Activated B cell treated with CpG ODN at 0.5 μM for 24 hours (primary cell): ENCODE results near the gene FHOD3. TPM values are rescaled to one million over a fixed set of nuclear protein-coding genes. Genes with fewer than 3 reads are reported as not detected.

Source experiments
- ATAC-seq: fragments of 200-7000 bp; cut with Tn5 transposase; one replicate; pipeline ENCODE4 v1.10.0; 2021; ENCODE audit warnings: low read depth, mild to moderate bottlenecking, moderate library complexity
- CTCF ChIA-PET: fragments of 350-600 bp; sonication (Branson Sonifier 250); formaldehyde crosslinking; loops from one replicate; lab custom pipeline; 2021; ENCODE audit warnings: antibody characterized with exemption; lab: Charles Lee
- POLR2A ChIA-PET: fragments of 350-600 bp; sonication (Branson Sonifier 250); formaldehyde crosslinking; loops from one replicate; lab custom pipeline; 2021; ENCODE audit warnings: antibody characterized with exemption; lab: Charles Lee
- DNase-seq: peaks from one replicate; pipeline ENCODE4 v3.0.0; 2022
- H3K27ac Mint-ChIP-seq: one replicate; pipeline ENCODE4 v1.8.0; 2020; ENCODE audit warnings: mixed read lengths
- H3K27me3 Mint-ChIP-seq: one replicate; pipeline ENCODE4 v1.8.0; 2021; ENCODE audit warnings: mixed read lengths
- H3K36me3 Mint-ChIP-seq: one replicate; pipeline ENCODE4 v1.8.0; 2021; ENCODE audit warnings: low read depth, mixed read lengths
- H3K4me1 Mint-ChIP-seq: one replicate; pipeline ENCODE4 v1.8.0; 2021; ENCODE audit warnings: mixed read lengths
- H3K4me3 Mint-ChIP-seq: one replicate; pipeline ENCODE4 v1.8.0; 2020; ENCODE audit warnings: mild to moderate bottlenecking, mixed read lengths
- H3K9me3 Mint-ChIP-seq: one replicate; pipeline ENCODE4 v1.8.0; 2020; ENCODE audit warnings: mixed read lengths
- CTCF ChIP-seq: fragments of 200-600 bp; IDR thresholded peaks from one replicate; pipeline ENCODE4 v1.8.0; 2022; ENCODE audit warnings: antibody characterized with exemption, mild to moderate bottlenecking
- intact Hi-C: fragments of 100-400 bp; cut with micrococcal nuclease; formaldehyde crosslinking; loops from one replicate; pipeline ENCODE4 v1.15.1; 2024
- total RNA-seq: library from RNA; stranded (reverse); gene quantifications from 2 replicates; pipeline ENCODE4 v1.2.3, GENCODE V29; 2022

Gene FHOD3
- total RNA-seq, 1 donor from 2014 or later: not detected

DNA sequence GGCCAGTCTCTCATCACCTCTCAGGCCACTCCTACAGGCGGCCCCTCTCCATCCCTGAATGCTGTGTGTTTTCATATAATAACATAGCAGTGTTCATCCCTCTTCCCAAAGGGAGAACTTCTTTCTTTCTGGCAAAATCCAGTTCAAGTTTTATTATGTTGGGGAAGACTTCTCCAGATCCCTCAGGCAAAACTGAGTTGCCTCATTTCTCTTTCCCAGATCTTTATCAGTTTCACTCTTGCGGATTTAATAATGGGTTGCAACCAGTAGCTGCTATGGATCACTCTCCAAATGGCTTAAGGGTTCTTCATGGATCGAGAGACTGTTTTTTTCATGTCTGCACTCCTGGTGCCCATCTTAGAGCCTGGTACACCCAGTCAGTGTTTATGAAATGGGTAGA, 129.9 kb downstream of the FHOD3 start:
- peaks cover 9% of the 10 kb centered on the region for H3K27me3 Mint-ChIP-seq
- CTCF ChIA-PET: no interaction called here
- TF ChIP-seq CTCF: no peak
- ATAC-seq (no peak), DNase-seq (no peak)
- H3K36me3 Mint-ChIP-seq: no peaks in the 10 kb centered on the region
- H3K27ac Mint-ChIP-seq: no peak overlapping the region
- no peaks in the 10 kb centered on the region for H3K9me3 Mint-ChIP-seq
- H3K4me3 Mint-ChIP-seq: no peak overlapping the region
- POLR2A ChIA-PET: no interaction called here
- no peaks in the 10 kb centered on the region for H3K4me1 Mint-ChIP-seq
- intact Hi-C loops: no loop called here

DNA sequence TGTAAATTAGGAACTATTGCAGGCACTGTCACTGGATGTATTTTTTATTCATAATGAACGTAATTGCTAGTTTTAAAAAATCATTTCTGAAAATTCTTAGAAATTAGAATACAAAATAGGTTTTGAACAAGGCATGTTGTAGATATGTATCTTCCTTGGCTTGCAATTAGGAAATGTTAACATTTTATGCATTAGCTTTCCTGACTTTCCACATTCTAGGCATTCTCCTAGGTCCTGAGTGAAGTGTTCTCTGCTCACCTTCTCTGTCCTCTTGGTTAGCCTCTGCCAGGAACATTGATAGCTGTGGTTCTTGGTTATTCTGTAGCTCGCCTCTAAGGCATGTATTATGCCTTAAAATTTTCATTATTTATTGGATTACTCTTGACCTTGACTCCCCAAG, 130.3 kb downstream of the FHOD3 start:
- H3K27ac Mint-ChIP-seq: no peak overlapping the region
- H3K4me1 Mint-ChIP-seq: no peaks in the 10 kb centered on the region

GRCh38 chr18:36428431-36429029, 131.0 kb downstream of the FHOD3 start:
- no peak for ATAC-seq
- no peak for DNase-seq
- no peaks in the 10 kb centered on the region for H3K36me3 Mint-ChIP-seq
- ChIA-PET CTCF (no interaction called here), POLR2A (no interaction called here)
- H3K9me3 Mint-ChIP-seq: no peaks in the 10 kb centered on the region
- H3K4me1 Mint-ChIP-seq: no peaks in the 10 kb centered on the region
- no peak overlapping the region for H3K27ac Mint-ChIP-seq
- intact Hi-C loops: no loop called here
- H3K4me3 Mint-ChIP-seq: no peak overlapping the region
- peaks cover 9% of the 10 kb centered on the region for H3K27me3 Mint-ChIP-seq
- TF ChIP-seq CTCF: no peak

More for the DNA sequence above, 130.3 kb downstream of the FHOD3 start:
- intact Hi-C loops: no loop called here
- DNase-seq: no peak
- H3K36me3 Mint-ChIP-seq: no peaks in the 10 kb centered on the region
- ChIA-PET CTCF (no interaction called here), POLR2A (no interaction called here)
- peaks cover 9% of the 10 kb centered on the region for H3K27me3 Mint-ChIP-seq
- no peak for ATAC-seq
- H3K4me3 Mint-ChIP-seq: no peak overlapping the region
- no peaks in the 10 kb centered on the region for H3K9me3 Mint-ChIP-seq
- TF ChIP-seq CTCF: no peak

- intact Hi-C loops: no loop called here
- TF ChIP-seq CTCF: no peak
- CTCF ChIA-PET: no interaction called here
- no peak for ATAC-seq
- Mint-ChIP-seq H3K4me1 (no peaks in the 10 kb centered on the region), H3K36me3 (no peaks in the 10 kb centered on the region), H3K4me3 (no peak overlapping the region), H3K27ac (no peak overlapping the region), H3K9me3 (no peaks in the 10 kb centered on the region), H3K27me3 (no peaks in the 10 kb centered on the region)
- POLR2A ChIA-PET: no interaction called here
- no peak for DNase-seq
These were observed 135.5 kb downstream of the FHOD3 start for GRCh38 chr18:36432880-36433555.

DNA sequence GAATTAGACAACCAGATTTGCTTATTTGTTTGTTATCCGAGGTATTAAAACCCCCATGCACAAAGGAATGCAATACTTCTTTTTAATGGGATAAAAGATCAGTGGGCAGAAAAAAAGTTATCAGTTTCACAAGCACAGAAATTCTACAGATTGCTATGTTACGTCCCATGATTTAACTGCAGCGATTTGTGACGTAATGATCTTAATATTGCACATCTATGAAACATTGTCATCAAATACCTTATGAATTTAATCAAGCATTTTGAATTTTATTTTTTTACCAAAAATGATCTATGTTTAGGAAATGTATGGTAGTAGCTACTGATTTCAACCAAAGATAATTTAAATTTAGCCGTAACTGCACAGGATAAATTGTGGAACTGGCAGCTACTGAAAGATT, 138.9 kb downstream of the FHOD3 start:
- POLR2A ChIA-PET: no interaction called here
- ATAC-seq (no peak), DNase-seq (no peak)
- H3K4me3 Mint-ChIP-seq: no peak overlapping the region
- no peak for TF ChIP-seq CTCF
- no peaks in the 10 kb centered on the region for H3K36me3 Mint-ChIP-seq
- H3K4me1 Mint-ChIP-seq: no peaks in the 10 kb centered on the region
- CTCF ChIA-PET: no interaction called here
- H3K9me3 Mint-ChIP-seq: no peaks in the 10 kb centered on the region
- H3K27ac Mint-ChIP-seq: no peak overlapping the region
- peaks cover 14% of the 10 kb centered on the region for H3K27me3 Mint-ChIP-seq
- intact Hi-C loops: no loop called here
